WI38 (cell line): ENCODE results near the gene KRTAP5-3.

Experiments
- H3K4me3 ChIP-seq: 2 replicates; pipeline ENCODE4 v1.5.1; 2011; ENCODE audit warnings: low read depth, mild to moderate bottlenecking, control low read depth, low read length
- CTCF ChIP-seq: IDR thresholded peaks from 2 replicates; pipeline ENCODE4 v1.5.1; 2012; ENCODE audit warnings: low read depth, mild to moderate bottlenecking, control low read depth, low read length

The KRTAP5-3 gene

GRCh38 chr11:1564535-1565172, 43.6 kb downstream of the KRTAP5-3 start:
- TF ChIP-seq CTCF = no peak

GRCh38 chr11:1563697-1564534, 44.3 kb downstream of the KRTAP5-3 start:
- no peak overlapping the region for H3K4me3 ChIP-seq
- no peak for TF ChIP-seq CTCF

More at GRCh38 chr11:1564535-1565172, 43.6 kb downstream of the KRTAP5-3 start:
- no peak overlapping the region for H3K4me3 ChIP-seq

GRCh38 chr11:1563149-1563638, 45.1 kb downstream of the KRTAP5-3 start:
- no peak overlapping the region for H3K4me3 ChIP-seq
- TF ChIP-seq CTCF = no peak

- no peak for TF ChIP-seq CTCF
- H3K4me3 ChIP-seq = no peak overlapping the region
Measured at GRCh38 chr11:1562469-1563148, 45.7 kb downstream of the KRTAP5-3 start.

GRCh38 chr11:1561955-1562354, 46.3 kb downstream of the KRTAP5-3 start:
- no peak overlapping the region for H3K4me3 ChIP-seq
- no peak for TF ChIP-seq CTCF

- no peak for TF ChIP-seq CTCF
- H3K4me3 ChIP-seq = no peak overlapping the region
Measured at GRCh38 chr11:1561266-1561665, 47.0 kb downstream of the KRTAP5-3 start.
